GDM1 (cell line): ENCODE measurements around the gene EVPL.
"Not testable (repeated sequence)": the region's sequence is repeated elsewhere in the genome, so short reads cannot be mapped to it uniquely, and the experiment has no call there.

Experiments used
- DNase-seq: peaks from one replicate; lab custom pipeline; 2025; lab: John Stamatoyannopoulos, UW

EVPL gene

GRCh38 chr17:75996665-75997590, 30.2 kb downstream of the EVPL start:
- peak; percentile 86 for DNase-seq

DNA sequence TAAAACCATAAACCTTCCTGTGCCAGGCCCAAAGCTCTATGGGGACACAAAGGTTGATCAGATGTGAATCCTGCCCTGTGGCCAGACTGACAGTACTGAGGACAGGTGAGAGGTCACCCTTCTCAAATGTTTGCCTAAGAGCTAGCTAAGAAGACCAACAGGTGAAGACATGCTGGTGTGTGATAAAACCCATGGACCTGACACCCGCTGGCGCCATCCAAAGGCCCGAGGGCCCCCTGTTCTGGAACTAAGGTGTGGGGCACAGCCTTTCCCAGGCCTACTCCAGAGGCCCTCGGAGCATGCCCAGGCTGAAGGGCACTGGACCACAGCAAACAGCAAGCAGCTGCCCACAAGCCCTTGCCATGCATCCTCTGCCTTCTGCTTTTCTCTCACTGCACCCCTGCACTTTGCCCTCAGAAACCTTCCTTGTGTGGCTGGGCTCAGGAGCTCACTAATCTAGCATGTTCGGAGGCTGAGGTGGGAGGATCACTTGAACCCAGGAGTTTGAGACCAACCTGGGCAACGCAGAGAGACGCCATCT, 31.7 kb downstream of the EVPL start:
- DNase-seq, result no peak

GRCh38 chr17:75994802-75995370, 32.2 kb downstream of the EVPL start:
- DNase-seq, result no peak

DNA sequence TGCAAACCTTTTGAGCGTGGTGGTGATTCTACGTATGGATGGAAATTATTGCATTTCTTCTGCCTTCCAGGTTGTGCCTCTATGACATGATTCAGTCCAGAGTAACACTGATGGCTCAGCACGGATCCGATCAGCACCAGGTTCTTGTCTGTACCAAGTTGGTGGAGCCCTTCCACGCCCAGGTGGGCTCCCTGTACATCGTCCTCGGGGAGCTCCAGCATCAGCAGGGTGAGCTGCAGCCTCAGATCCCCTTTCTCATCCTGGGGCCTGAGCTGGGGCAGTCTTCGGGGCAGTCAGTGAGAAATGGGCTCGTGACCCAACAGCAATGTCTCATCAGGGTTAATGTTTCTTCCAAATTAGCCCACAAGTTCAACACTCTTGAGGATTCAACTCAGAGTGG, 35.7 kb downstream of the EVPL start:
- no peak for DNase-seq

DNA sequence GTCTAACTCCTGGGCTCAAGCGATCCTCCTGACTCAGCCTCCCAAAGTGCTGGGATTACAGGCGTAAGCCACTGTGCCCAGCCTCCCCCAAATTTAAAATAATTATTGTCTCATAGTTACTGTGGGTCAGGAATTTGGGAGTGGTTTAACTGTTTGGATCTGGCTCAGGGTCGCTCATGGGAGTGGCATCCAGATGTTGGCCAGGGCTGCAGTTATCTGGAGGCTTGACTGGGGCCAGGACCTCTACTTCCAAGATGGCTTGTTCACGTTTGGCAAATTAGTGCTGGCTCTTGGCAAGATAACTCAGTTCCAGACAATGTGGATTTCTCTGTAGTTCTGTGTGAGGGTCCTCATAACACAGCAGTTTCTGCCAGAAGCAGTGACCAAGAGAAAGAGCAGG, 40.1 kb downstream of the EVPL start:
- DNase-seq, result no peak

- DNase-seq, result no peak
Measured at GRCh38 chr17:75985986-75986385, 41.1 kb downstream of the EVPL start.

- DNase-seq, result no peak
Measured at GRCh38 chr17:75983501-75984181, 43.5 kb downstream of the EVPL start.

DNA sequence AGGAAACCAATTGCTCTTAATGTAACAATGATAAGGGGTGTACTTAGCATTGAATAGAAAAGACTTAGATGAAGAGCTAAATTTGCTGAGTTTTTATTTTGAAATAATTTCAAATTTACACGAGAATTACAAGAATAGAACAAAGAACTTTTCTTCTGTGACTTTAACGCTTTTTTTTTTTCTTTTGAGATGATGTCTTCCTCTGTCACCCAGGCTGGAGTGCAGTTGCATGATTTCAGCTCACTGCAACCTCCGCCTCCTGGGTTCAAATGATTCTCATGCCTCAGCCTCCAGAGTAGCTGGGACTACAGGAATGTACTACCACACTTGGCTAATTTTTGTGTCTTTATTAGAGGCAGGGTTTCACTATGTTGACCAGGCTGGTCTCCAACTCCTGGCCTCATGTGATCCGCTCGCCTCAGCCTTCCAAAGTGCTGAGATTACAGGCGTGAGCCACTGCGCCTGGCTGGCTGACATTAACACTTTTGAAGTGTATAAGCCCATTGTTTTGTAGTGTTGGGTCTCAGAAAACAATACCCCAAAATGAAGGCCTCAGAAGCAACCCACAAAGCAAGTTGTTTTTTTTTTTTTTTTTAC, 46.0 kb downstream of the EVPL start:
- no peak for DNase-seq

GRCh38 chr17:75980188-75981018, 46.7 kb downstream of the EVPL start:
- no peak for DNase-seq

GRCh38 chr17:75979705-75980187, 47.4 kb downstream of the EVPL start:
- no peak for DNase-seq

- DNase-seq, result peak; percentile 94
Measured at GRCh38 chr17:75978938-75979704, 48.0 kb downstream of the EVPL start, which contains the start of the genes ACOX1 and TEN1. ACOX1 (minus strand) TSS chr17:75979166; CDS start chr17:75979073, 93 bp downstream. TEN1 (plus strand) TSS chr17:75979240; CDS start chr17:75986193, 6,953 bp downstream.

DNA sequence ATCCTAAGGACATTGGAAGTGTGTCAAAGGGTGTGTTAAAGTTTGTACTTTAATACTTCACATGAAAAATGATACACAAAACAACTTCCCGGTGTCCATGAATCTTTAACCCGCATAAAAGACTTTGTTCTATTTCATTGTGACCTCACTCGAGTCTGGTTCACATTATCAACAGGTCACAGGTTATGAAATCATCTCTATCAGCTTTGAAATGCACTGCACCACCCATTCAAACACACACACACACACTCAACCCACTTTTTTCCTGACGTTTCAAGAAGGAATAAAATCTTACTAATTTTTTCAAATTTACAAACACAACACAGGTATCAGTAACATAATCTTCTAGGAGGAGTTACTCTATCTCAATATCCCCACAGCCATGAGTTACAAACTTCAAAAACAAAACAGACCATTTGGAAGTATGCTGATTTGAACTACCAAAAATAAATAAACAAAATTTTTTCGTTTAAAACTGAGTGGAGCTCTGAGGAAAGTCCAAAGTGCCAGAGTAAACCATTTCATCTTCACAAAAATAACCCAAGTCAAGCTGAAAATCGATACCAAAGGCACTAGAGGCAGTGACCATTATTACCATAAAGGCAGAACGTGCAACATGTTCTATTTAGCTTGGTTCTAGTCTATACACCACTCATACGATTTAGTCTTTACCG, 50.8 kb downstream of the EVPL start:
- no peak for DNase-seq

GRCh38 chr17:75975757-75976174, 51.3 kb downstream of the EVPL start:
- no peak for DNase-seq

DNA sequence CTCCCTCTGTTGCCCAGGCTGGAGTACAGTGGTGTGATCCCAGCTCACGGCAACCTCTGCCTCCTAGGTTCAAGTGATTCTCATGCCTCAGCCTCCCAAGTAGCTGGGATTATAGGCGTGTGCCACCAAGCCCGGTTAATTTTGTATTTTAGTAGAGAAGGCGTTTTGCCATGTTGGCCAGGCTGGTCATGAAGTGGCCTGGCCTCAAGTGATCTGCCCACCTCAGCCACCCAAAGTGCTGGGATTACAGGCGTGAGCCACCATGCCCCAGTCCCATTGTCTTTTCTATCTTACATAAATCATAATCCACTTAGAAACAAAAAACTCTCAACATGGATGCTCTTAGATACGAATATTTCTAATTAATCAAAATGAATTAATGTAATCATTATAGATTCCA, 51.9 kb downstream of the EVPL start:
- not testable (repeated sequence) for DNase-seq

DNA sequence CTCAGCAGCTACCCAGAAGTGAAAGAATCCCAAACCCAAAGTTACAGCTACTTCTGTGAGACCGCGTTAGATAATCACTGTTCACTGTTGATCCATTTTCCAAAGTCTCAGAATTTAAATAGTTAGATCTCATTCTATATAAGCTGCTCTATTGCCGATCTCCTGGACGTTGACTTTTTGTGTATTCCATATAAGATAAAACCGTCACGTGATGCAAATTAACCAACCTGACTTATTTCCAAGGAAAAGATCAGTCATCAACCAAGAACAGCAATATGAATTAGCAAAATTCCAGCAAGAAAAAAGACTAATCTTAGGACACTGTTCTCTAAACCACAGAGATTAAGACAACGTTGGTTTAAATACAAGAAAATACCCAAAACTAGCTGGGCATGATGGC, 56.5 kb downstream of the EVPL start:
- DNase-seq, result no peak

- no peak for DNase-seq
Measured at GRCh38 chr17:75970011-75970523, 57.0 kb downstream of the EVPL start.

GRCh38 chr17:75969044-75969443, 58.1 kb downstream of the EVPL start:
- DNase-seq, result not testable (repeated sequence)

- DNase-seq, result no peak
Measured at GRCh38 chr17:75965468-75965867, 61.6 kb downstream of the EVPL start.

DNA sequence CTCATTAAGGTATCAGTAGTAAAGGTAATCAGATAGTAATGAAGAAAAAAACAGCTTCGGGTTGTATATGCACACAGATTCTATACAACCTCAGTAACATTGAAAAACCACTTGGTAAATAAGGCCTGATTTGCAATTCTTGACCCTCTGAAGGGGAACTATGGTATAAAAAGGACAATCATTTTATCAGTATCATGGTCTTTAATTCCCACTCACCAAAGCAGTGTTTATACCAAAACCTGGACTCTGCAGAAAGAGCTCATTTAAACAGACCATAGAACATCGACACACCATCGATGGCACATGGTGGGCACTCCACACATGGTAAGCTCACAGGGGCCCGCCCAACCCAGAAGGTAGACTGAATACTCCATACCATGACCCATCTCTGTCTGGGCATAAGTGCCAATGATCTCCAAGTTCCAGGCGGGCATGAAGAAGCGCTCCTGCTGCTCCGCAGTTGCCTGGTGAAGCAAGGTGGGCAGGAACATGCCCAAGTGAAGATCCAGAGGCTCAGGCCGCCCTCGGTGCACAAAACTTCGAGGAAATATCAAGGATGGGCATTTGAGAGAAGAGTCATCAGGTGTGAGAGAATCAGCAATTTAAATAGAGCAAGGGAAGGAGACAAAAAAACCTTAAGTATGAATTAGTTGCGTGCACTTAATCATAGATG, 67.1 kb downstream of the EVPL start:
- no peak for DNase-seq
